KMS-11 (cell line): Measurements from ENCODE around the gene SELENOV.

Source experiments
- H2AFZ ChIP-seq: fragments of 200-600 bp; sonication (generic); 2 replicates; pipeline ENCODE4 v1.6.1; 2016; ENCODE audit warnings: antibody characterized with exemption, mixed run types, low read depth
- H3K27ac ChIP-seq: fragments of 200-600 bp; sonication (generic); 2 replicates; pipeline ENCODE4 v1.6.1; 2016; ENCODE audit warnings: mild to moderate bottlenecking, mixed run types
- H3K27me3 ChIP-seq: fragments of 200-600 bp; sonication (generic); 2 replicates; pipeline ENCODE4 v1.6.1; 2017; ENCODE audit warnings: mild to moderate bottlenecking, low read depth, mixed run types, moderate library complexity; ENCODE audit not compliant: insufficient read depth
- H3K36me3 ChIP-seq: fragments of 200-600 bp; sonication (generic); 2 replicates; pipeline ENCODE4 v1.6.1; 2017; ENCODE audit warnings: mild to moderate bottlenecking, mixed run types; ENCODE audit not compliant: insufficient read depth
- H3K4me1 ChIP-seq: fragments of 200-600 bp; sonication (generic); 2 replicates; pipeline ENCODE4 v1.6.1; 2016; ENCODE audit warnings: mild to moderate bottlenecking, low read depth, mixed run types; ENCODE audit not compliant: poor library complexity, severe bottlenecking
- H3K4me2 ChIP-seq: fragments of 200-600 bp; sonication (generic); 2 replicates; pipeline ENCODE4 v1.7.0; 2016; ENCODE audit warnings: mild to moderate bottlenecking, mixed run types
- H3K4me3 ChIP-seq: fragments of 200-600 bp; sonication (generic); IDR thresholded peaks from 2 replicates; pipeline ENCODE4 v1.6.1; 2017; ENCODE audit warnings: low read depth, low read length, mixed read lengths; ENCODE audit not compliant: insufficient read depth
- H3K79me2 ChIP-seq: fragments of 200-600 bp; sonication (generic); 2 replicates; pipeline ENCODE4 v1.6.1; 2016; ENCODE audit warnings: low read depth, mixed run types; ENCODE audit not compliant: insufficient read depth
- H3K9ac ChIP-seq: fragments of 200-600 bp; sonication (generic); 2 replicates; pipeline ENCODE4 v1.6.1; 2016; ENCODE audit warnings: mild to moderate bottlenecking, mixed run types
- H4K20me1 ChIP-seq: fragments of 200-600 bp; sonication (generic); 2 replicates; pipeline ENCODE4 v1.6.1; 2016; ENCODE audit warnings: mild to moderate bottlenecking, mixed run types; ENCODE audit not compliant: insufficient read depth
- CTCF ChIP-seq: fragments of 200-600 bp; sonication (generic); conservative IDR thresholded peaks from 2 replicates; pipeline ENCODE4 v1.6.1; 2017; ENCODE audit warnings: low read depth, mild to moderate bottlenecking, antibody characterized with exemption, low read length, moderate library complexity, mixed read lengths

Gene SELENOV

GRCh38 chr19:39516270-39516669, 1.3 kb downstream of the SELENOV start:
- Histone ChIP-seq H3K36me3 (no peaks in the 10 kb centered on the region), H3K9ac (no peak overlapping the region), H3K79me2 (no peaks in the 10 kb centered on the region), H3K4me1 (no peaks in the 10 kb centered on the region), H3K4me2 (no peak overlapping the region), H3K4me3 (no peak overlapping the region), H4K20me1 (no peaks in the 10 kb centered on the region), H3K27ac (no peak overlapping the region), H2AFZ (no peak overlapping the region), H3K27me3 (peaks cover 7% of the 10 kb centered on the region; the same call in 1 of the 2 replicates)
- TF ChIP-seq CTCF, result no peak

GRCh38 chr19:39517432-39517831, 2.5 kb downstream of the SELENOV start:
- H3K27ac ChIP-seq, result no peak overlapping the region
- no peak overlapping the region for H3K4me2 ChIP-seq
- H3K27me3 ChIP-seq, result peaks cover 7% of the 10 kb centered on the region; the same call in 1 of the 2 replicates
- H3K4me1 ChIP-seq, result no peaks in the 10 kb centered on the region
- H3K79me2 ChIP-seq, result no peaks in the 10 kb centered on the region
- H4K20me1 ChIP-seq, result no peaks in the 10 kb centered on the region
- no peak overlapping the region for H3K4me3 ChIP-seq
- H3K36me3 ChIP-seq, result no peaks in the 10 kb centered on the region
- no peak for TF ChIP-seq CTCF
- no peak overlapping the region for H2AFZ ChIP-seq
- no peak overlapping the region for H3K9ac ChIP-seq

- H4K20me1 ChIP-seq, result no peaks in the 10 kb centered on the region
- H3K36me3 ChIP-seq, result no peaks in the 10 kb centered on the region
- H3K27ac ChIP-seq, result no peak overlapping the region
- H2AFZ ChIP-seq, result no peak overlapping the region
- peaks cover 7% of the 10 kb centered on the region; the same call in 1 of the 2 replicates for H3K27me3 ChIP-seq
- no peak for TF ChIP-seq CTCF
- H3K9ac ChIP-seq, result no peak overlapping the region
- no peak overlapping the region for H3K4me2 ChIP-seq
- H3K79me2 ChIP-seq, result no peaks in the 10 kb centered on the region
- no peaks in the 10 kb centered on the region for H3K4me1 ChIP-seq
- no peak overlapping the region for H3K4me3 ChIP-seq
These were observed 3.5 kb downstream of the SELENOV start for GRCh38 chr19:39518458-39518857.

- no peaks in the 10 kb centered on the region for H3K4me1 ChIP-seq
- H3K27me3 ChIP-seq, result peaks cover 3% of the 10 kb centered on the region; the same call in 1 of the 2 replicates
- no peaks in the 10 kb centered on the region for H3K79me2 ChIP-seq
- no peak overlapping the region for H3K4me2 ChIP-seq
- no peaks in the 10 kb centered on the region for H4K20me1 ChIP-seq
- TF ChIP-seq CTCF, result no peak
- H3K36me3 ChIP-seq, result no peaks in the 10 kb centered on the region
- H2AFZ ChIP-seq, result no peak overlapping the region
- no peak overlapping the region for H3K9ac ChIP-seq
- no peak overlapping the region for H3K27ac ChIP-seq
- H3K4me3 ChIP-seq, result no peak overlapping the region
These were observed 4.0 kb downstream of the SELENOV start for GRCh38 chr19:39518975-39519374.
